GM23338 (cell line): ENCODE measurements around the gene USP35.

Experiments
- JUNB ChIP-seq: IDR thresholded peaks from one replicate; pipeline ENCODE4 v1.6.1; 2016; ENCODE audit warnings: antibody characterized with exemption; ENCODE audit not compliant: unreplicated experiment
- TF ChIP-seq, protein P1 (sequence below): IDR thresholded peaks from one replicate; pipeline ENCODE4 v1.6.1; 2018; ENCODE audit warnings: antibody characterized with exemption; ENCODE audit not compliant: unreplicated experiment
- TF ChIP-seq, protein P2 (sequence below), 2 experiments: fragments of 200-600 bp in 1 of 2; sonication (generic) in 1 of 2; conservative IDR thresholded peaks; 2 replicates each; pipeline versions ENCODE4 v1.5.1 to v1.6.1; 2016 to 2017; ENCODE audit warnings: antibody characterized with exemption in 2 of 2, low read depth in 2 of 2, mild to moderate bottlenecking in 2 of 2, moderate library complexity in 1 of 2

DNA sequence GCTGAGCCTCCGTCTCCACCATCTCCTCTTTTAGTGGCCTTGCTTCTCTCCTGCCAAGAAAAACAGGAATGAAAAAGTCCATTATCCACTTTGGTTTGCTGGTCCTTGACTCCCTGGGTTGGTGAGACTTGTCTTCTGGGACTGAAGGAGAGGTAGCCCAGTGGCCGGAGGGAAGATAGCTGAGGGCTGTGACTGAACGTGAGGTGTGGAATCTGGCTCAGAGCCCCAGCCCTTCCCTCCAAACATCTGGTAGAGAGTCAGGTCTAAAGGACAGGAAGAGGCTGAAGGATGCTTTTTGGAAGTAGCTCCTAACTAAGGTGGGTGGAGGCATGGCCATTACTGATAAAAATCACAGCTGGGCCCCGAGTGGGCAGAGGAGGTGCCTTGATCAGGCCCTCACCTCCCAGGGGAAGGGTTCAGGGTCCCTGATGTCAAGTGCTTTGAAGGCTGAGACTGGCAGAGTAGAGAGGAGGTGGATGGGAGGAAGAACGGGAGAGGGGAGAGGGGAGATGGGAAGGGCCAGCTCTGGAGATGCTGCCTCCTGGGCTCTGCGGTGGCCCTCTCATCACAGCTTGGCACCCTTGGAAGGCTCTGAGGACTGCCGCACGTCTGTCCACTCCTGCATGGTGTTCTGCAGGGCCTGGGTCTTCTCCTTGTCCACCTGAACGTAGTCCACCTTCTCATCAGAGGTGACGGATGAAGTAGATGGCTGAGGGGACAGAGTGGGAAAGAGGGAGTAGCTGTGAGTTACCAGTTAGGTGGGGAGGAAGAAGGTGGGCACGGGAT lies 30.2 kb downstream of the USP35 start:
- TF ChIP-seq, protein P1, sequence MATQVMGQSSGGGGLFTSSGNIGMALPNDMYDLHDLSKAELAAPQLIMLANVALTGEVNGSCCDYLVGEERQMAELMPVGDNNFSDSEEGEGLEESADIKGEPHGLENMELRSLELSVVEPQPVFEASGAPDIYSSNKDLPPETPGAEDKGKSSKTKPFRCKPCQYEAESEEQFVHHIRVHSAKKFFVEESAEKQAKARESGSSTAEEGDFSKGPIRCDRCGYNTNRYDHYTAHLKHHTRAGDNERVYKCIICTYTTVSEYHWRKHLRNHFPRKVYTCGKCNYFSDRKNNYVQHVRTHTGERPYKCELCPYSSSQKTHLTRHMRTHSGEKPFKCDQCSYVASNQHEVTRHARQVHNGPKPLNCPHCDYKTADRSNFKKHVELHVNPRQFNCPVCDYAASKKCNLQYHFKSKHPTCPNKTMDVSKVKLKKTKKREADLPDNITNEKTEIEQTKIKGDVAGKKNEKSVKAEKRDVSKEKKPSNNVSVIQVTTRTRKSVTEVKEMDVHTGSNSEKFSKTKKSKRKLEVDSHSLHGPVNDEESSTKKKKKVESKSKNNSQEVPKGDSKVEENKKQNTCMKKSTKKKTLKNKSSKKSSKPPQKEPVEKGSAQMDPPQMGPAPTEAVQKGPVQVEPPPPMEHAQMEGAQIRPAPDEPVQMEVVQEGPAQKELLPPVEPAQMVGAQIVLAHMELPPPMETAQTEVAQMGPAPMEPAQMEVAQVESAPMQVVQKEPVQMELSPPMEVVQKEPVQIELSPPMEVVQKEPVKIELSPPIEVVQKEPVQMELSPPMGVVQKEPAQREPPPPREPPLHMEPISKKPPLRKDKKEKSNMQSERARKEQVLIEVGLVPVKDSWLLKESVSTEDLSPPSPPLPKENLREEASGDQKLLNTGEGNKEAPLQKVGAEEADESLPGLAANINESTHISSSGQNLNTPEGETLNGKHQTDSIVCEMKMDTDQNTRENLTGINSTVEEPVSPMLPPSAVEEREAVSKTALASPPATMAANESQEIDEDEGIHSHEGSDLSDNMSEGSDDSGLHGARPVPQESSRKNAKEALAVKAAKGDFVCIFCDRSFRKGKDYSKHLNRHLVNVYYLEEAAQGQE, result no peak
- no peak for TF ChIP-seq JUNB
- TF ChIP-seq, protein P2, sequence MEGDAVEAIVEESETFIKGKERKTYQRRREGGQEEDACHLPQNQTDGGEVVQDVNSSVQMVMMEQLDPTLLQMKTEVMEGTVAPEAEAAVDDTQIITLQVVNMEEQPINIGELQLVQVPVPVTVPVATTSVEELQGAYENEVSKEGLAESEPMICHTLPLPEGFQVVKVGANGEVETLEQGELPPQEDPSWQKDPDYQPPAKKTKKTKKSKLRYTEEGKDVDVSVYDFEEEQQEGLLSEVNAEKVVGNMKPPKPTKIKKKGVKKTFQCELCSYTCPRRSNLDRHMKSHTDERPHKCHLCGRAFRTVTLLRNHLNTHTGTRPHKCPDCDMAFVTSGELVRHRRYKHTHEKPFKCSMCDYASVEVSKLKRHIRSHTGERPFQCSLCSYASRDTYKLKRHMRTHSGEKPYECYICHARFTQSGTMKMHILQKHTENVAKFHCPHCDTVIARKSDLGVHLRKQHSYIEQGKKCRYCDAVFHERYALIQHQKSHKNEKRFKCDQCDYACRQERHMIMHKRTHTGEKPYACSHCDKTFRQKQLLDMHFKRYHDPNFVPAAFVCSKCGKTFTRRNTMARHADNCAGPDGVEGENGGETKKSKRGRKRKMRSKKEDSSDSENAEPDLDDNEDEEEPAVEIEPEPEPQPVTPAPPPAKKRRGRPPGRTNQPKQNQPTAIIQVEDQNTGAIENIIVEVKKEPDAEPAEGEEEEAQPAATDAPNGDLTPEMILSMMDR (conservative IDR thresholded peaks at IDR 0.05; ENCODE audit: low read depth in 2 of 2), result no peak
